GM12801 (cell line): ENCODE measurements around the gene LSM10.

ENCODE experiments used
- TF ChIP-seq, protein P1 (sequence below): IDR thresholded peaks from one replicate; pipeline ENCODE4 v1.5.1; 2011; ENCODE audit warnings: control low read depth; ENCODE audit not compliant: insufficient read length; ENCODE audit errors: extremely low read depth

Gene LSM10

GRCh38 chr1:36408479-36408878, 10.8 kb upstream of the LSM10 start:
- TF ChIP-seq, protein P1, sequence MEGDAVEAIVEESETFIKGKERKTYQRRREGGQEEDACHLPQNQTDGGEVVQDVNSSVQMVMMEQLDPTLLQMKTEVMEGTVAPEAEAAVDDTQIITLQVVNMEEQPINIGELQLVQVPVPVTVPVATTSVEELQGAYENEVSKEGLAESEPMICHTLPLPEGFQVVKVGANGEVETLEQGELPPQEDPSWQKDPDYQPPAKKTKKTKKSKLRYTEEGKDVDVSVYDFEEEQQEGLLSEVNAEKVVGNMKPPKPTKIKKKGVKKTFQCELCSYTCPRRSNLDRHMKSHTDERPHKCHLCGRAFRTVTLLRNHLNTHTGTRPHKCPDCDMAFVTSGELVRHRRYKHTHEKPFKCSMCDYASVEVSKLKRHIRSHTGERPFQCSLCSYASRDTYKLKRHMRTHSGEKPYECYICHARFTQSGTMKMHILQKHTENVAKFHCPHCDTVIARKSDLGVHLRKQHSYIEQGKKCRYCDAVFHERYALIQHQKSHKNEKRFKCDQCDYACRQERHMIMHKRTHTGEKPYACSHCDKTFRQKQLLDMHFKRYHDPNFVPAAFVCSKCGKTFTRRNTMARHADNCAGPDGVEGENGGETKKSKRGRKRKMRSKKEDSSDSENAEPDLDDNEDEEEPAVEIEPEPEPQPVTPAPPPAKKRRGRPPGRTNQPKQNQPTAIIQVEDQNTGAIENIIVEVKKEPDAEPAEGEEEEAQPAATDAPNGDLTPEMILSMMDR, result no peak

GRCh38 chr1:36406440-36406839, 8.7 kb upstream of the LSM10 start:
- TF ChIP-seq, protein P1, result no peak

DNA sequence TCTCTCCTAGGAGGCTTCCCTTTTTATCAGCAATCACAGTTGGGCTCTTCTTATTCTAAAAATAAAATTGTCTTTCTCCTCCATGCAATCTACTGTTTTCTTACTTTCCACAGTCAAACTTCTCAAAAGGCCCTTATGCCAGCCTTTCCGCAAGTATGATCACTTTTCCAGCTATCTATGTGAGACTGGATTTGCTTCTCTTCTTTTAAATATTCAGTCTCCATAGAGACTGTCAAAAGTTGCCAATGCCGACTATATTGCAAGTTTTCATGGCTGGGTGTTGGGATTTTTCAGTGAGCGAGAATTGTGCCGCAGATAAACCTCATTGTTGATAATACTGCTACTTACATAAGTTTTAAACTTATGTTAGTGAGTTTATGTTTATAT, 4.8 kb upstream of the LSM10 start:
- TF ChIP-seq, protein P1, result no peak

DNA sequence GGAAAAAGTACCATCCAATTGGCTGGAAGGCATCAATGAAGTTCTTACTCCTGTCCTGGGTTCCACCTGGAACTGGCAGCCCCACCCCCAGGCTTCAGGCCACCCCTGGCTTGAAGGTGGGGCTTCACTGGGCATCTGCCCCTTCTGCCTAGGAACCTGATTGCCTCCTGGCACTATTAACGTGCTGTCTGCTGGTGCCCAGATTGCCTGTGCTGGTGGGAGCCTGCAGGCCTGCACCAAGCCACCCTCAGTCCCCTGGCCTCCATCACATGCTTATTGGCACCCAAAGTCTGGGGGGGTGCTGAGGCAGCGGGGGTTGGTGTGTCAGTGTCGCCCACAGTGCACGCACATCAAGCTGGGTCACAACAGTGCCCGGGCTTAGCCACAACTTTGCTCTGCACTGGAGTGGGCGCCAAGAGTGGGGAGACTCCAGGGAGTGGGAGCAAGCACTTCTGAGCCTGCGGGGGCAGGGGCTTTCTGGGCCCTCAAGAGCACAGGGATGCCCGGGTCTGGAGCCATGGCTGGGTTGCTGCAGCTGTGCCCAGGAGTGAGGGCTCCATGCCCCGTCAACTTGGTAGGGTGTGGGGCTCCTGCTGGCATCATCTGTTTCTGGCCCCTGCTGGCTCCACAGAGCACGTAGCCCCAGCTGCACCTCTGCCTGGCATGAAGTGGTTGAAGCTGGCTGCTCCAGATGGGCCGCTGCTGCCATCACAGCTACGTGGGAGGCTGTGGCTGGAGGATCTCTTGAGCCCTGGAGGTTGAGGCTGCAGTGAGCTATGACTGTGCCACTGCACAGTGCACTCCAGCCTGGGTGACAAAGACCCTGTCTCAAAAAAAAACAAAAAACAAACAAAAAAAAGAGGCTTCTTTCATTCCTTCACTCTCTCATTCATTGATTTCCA, 4.1 kb upstream of the LSM10 start:
- TF ChIP-seq, protein P1, result no peak

GRCh38 chr1:36400825-36401601, 3.3 kb upstream of the LSM10 start:
- TF ChIP-seq, protein P1, result no peak

GRCh38 chr1:36400514-36400824, 2.8 kb upstream of the LSM10 start:
- TF ChIP-seq, protein P1, result no peak

DNA sequence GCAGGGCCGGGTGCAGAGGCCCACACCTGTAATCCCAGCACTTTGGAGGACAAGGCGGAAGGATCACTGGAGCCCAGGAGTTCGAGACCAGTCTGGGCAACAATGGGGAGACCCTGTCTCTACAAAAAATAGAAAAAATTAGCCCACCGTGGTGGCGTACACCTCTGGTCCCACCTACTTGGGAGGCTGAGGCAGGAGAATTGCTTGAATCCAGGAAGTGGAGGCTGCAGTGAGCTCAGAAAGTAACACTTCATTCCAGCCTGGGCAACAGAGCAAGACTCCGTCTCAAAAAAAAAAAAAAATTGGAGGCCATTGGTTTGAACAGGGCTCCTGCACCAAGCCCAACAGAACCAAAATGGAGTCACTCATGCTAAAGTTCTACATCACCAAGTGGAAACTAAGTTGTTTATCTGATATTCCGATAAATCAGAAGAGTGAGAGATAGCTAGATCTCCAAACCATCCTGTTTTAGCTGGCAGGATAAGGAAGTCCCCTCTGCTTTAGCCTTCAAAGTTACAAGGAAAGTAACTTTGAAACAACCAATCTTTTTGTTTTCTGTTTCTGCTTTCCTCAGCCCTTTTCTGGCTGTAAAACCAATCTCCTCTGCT, 766 bp upstream of the LSM10 start:
- TF ChIP-seq, protein P1, result no peak
